ENCODE results near the gene TACC3. TPM values are rescaled to one million over a fixed set of nuclear protein-coding genes. Genes with fewer than 3 reads are reported as not detected.

TACC3 gene
- total RNA-seq, 1 donor from 2014 or later: 15.9 TPM

GRCh38 chr4:1705732-1706131 is 15.6 kb upstream of the TACC3 start:
- Mint-ChIP-seq H3K4me1 (ENCODE audit: low read depth) (peaks cover 27% of the 10 kb centered on the region), H3K4me3 (ENCODE audit: unreplicated experiment) (no peak overlapping the region), H3K27me3 (ENCODE audit: low read depth) (no peaks in the 10 kb centered on the region), H3K36me3 (ENCODE audit: low read depth) (peaks cover 17% of the 10 kb centered on the region), H3K27ac (ENCODE audit: unreplicated experiment) (no peak overlapping the region), H3K9me3 (ENCODE audit: low read depth) (no peaks in the 10 kb centered on the region)
- no peak for TF ChIP-seq CTCF (IDR thresholded peaks at IDR 0.05)
- DNase-seq (ENCODE audit: low spot score): peak; percentile 43

- H3K4me3 Mint-ChIP-seq (ENCODE audit: unreplicated experiment): no peak overlapping the region
- peak; percentile 39 for DNase-seq (ENCODE audit: low spot score)
- H3K27ac Mint-ChIP-seq (ENCODE audit: unreplicated experiment): no peak overlapping the region
- no peaks in the 10 kb centered on the region for H3K27me3 Mint-ChIP-seq (ENCODE audit: low read depth)
- TF ChIP-seq CTCF (IDR thresholded peaks at IDR 0.05): no peak
- no peaks in the 10 kb centered on the region for H3K9me3 Mint-ChIP-seq (ENCODE audit: low read depth)
- H3K36me3 Mint-ChIP-seq (ENCODE audit: low read depth): peaks cover 18% of the 10 kb centered on the region
- peaks cover 33% of the 10 kb centered on the region for H3K4me1 Mint-ChIP-seq (ENCODE audit: low read depth)
These were observed 15.0 kb upstream of the TACC3 start for GRCh38 chr4:1706358-1706757.

GRCh38 chr4:1708581-1708980 is 12.7 kb upstream of the TACC3 start:
- Mint-ChIP-seq H3K9me3 (ENCODE audit: low read depth) (no peaks in the 10 kb centered on the region), H3K27me3 (ENCODE audit: low read depth) (no peaks in the 10 kb centered on the region), H3K36me3 (ENCODE audit: low read depth) (peaks cover 12% of the 10 kb centered on the region), H3K27ac (ENCODE audit: unreplicated experiment) (no peak overlapping the region), H3K4me3 (ENCODE audit: unreplicated experiment) (no peak overlapping the region), H3K4me1 (ENCODE audit: low read depth) (peaks cover 43% of the 10 kb centered on the region)
- TF ChIP-seq CTCF (IDR thresholded peaks at IDR 0.05): no peak
- no peak for DNase-seq (ENCODE audit: low spot score)

- H3K36me3 Mint-ChIP-seq (ENCODE audit: low read depth): peaks cover 8% of the 10 kb centered on the region
- peak overlapping the region; percentile 91 for H3K4me3 Mint-ChIP-seq (ENCODE audit: unreplicated experiment)
- DNase-seq (ENCODE audit: low spot score): no peak
- H3K4me1 Mint-ChIP-seq (ENCODE audit: low read depth): peaks cover 43% of the 10 kb centered on the region
- no peaks in the 10 kb centered on the region for H3K27me3 Mint-ChIP-seq (ENCODE audit: low read depth)
- H3K27ac Mint-ChIP-seq (ENCODE audit: unreplicated experiment): peak overlapping the region; percentile 94
- TF ChIP-seq CTCF (IDR thresholded peaks at IDR 0.05): no peak
- H3K9me3 Mint-ChIP-seq (ENCODE audit: low read depth): no peaks in the 10 kb centered on the region
These were observed 10.2 kb upstream of the TACC3 start for GRCh38 chr4:1711055-1711570.

- Mint-ChIP-seq H3K36me3 (ENCODE audit: low read depth) (peaks cover 5% of the 10 kb centered on the region), H3K27me3 (ENCODE audit: low read depth) (no peaks in the 10 kb centered on the region), H3K9me3 (ENCODE audit: low read depth) (no peaks in the 10 kb centered on the region), H3K4me3 (ENCODE audit: unreplicated experiment) (peak overlapping the region; percentile 91), H3K27ac (ENCODE audit: unreplicated experiment) (peak overlapping the region; percentile 94), H3K4me1 (ENCODE audit: low read depth) (peaks cover 43% of the 10 kb centered on the region)
- TF ChIP-seq CTCF (IDR thresholded peaks at IDR 0.05): no peak
- DNase-seq (ENCODE audit: low spot score): peak; percentile 87
These were observed 9.6 kb upstream of the TACC3 start for GRCh38 chr4:1711571-1712215.
